IPS DF 6.9 (cell line): Measurements from ENCODE around the gene GXYLT2.

Source experiments
- DNase-seq: peaks from one replicate; pipeline ENCODE4 v3.0.0-alpha.2; 2013; ENCODE audit warnings: low read depth, low spot score
- H3K27ac ChIP-seq: one replicate; pipeline ENCODE4 v1.5.1; 2013; ENCODE audit warnings: low read length, control low read depth
- H3K27me3 ChIP-seq: 2 replicates; pipeline ENCODE4 v1.6.1; 2013; ENCODE audit warnings: mild to moderate bottlenecking, low read length; ENCODE audit not compliant: control insufficient read depth, insufficient read depth
- H3K36me3 ChIP-seq: 2 replicates; pipeline ENCODE4 v1.6.1; 2013; ENCODE audit warnings: low read length; ENCODE audit not compliant: control insufficient read depth, insufficient read depth
- H3K4me1 ChIP-seq: 2 replicates; pipeline ENCODE4 v1.6.1; 2013; ENCODE audit warnings: low read length; ENCODE audit not compliant: control insufficient read depth, insufficient read depth
- H3K4me3 ChIP-seq: 2 replicates; pipeline ENCODE4 v1.5.1; 2013; ENCODE audit warnings: mild to moderate bottlenecking, low read length
- H3K9me3 ChIP-seq: 2 replicates; pipeline ENCODE4 v1.6.1; 2013; ENCODE audit warnings: low read length, inconsistent platforms; ENCODE audit not compliant: control insufficient read depth, insufficient read depth
- WGBS: extraction: QIAGEN DNeasy Blood & Tissue Kit; methylation state at CpG from one replicate; pipeline ENCODE4 v1.1.7; 2013; ENCODE audit warnings: mixed read lengths, missing lambda C conversion rate; ENCODE audit not compliant: insufficient read length, insufficient coverage; 5-methylcytosine and 5-hydroxymethylcytosine counted together

Gene GXYLT2

GRCh38 chr3:72892870-72893269 lies 5.0 kb downstream of the GXYLT2 start:
- WGBS: no CpG with 5 or more reads among the region's 4 CpGs
- DNase-seq: peak; percentile 54

GRCh38 chr3:72894976-72895552 lies 7.2 kb downstream of the GXYLT2 start:
- H3K27ac ChIP-seq: no peak overlapping the region
- WGBS: no CpG with 5 or more reads among the region's 5 CpGs

More at GRCh38 chr3:72892870-72893269, 5.0 kb downstream of the GXYLT2 start:
- no peak overlapping the region for H3K27ac ChIP-seq
- no peaks in the 10 kb centered on the region for H3K36me3 ChIP-seq
- no peaks in the 10 kb centered on the region for H3K4me1 ChIP-seq
- H3K27me3 ChIP-seq: peaks cover 3% of the 10 kb centered on the region; the same call in 1 of the 2 replicates
- no peaks in the 10 kb centered on the region for H3K9me3 ChIP-seq
- no peak overlapping the region for H3K4me3 ChIP-seq

GRCh38 chr3:72896996-72897757 lies 9.3 kb downstream of the GXYLT2 start:
- H3K9me3 ChIP-seq: no peaks in the 10 kb centered on the region
- no peak overlapping the region for H3K27ac ChIP-seq
- no peak overlapping the region for H3K4me3 ChIP-seq
- no peaks in the 10 kb centered on the region for H3K36me3 ChIP-seq
- no peaks in the 10 kb centered on the region for H3K4me1 ChIP-seq
- H3K27me3 ChIP-seq: no peaks in the 10 kb centered on the region
- WGBS: no CpG with 5 or more reads among the region's 4 CpGs
- no peak for DNase-seq

More at GRCh38 chr3:72894976-72895552, 7.2 kb downstream of the GXYLT2 start:
- no peak for DNase-seq
- H3K9me3 ChIP-seq: no peaks in the 10 kb centered on the region
- H3K36me3 ChIP-seq: no peaks in the 10 kb centered on the region
- no peaks in the 10 kb centered on the region for H3K27me3 ChIP-seq
- H3K4me3 ChIP-seq: no peak overlapping the region
- no peaks in the 10 kb centered on the region for H3K4me1 ChIP-seq

GRCh38 chr3:72897758-72898007 lies 9.8 kb downstream of the GXYLT2 start:
- no peaks in the 10 kb centered on the region for H3K9me3 ChIP-seq
- no peak overlapping the region for H3K4me3 ChIP-seq
- no peak overlapping the region for H3K27ac ChIP-seq
- DNase-seq: no peak
- H3K27me3 ChIP-seq: no peaks in the 10 kb centered on the region
- H3K4me1 ChIP-seq: no peaks in the 10 kb centered on the region
- no peaks in the 10 kb centered on the region for H3K36me3 ChIP-seq

GRCh38 chr3:72899349-72899765 lies 11.5 kb downstream of the GXYLT2 start:
- no peak for DNase-seq
- H3K4me1 ChIP-seq: no peaks in the 10 kb centered on the region
- no CpG with 5 or more reads among the region's 6 CpGs for WGBS
- no peak overlapping the region for H3K27ac ChIP-seq
- no peaks in the 10 kb centered on the region for H3K36me3 ChIP-seq
- no peaks in the 10 kb centered on the region for H3K9me3 ChIP-seq
- H3K27me3 ChIP-seq: no peaks in the 10 kb centered on the region
- H3K4me3 ChIP-seq: no peak overlapping the region

- no CpG with 5 or more reads among the region's 7 CpGs for WGBS
- H3K27ac ChIP-seq: no peak overlapping the region
- no peaks in the 10 kb centered on the region for H3K4me1 ChIP-seq
- no peak overlapping the region for H3K4me3 ChIP-seq
- no peaks in the 10 kb centered on the region for H3K27me3 ChIP-seq
- no peak for DNase-seq
- H3K9me3 ChIP-seq: no peaks in the 10 kb centered on the region
- no peaks in the 10 kb centered on the region for H3K36me3 ChIP-seq
These were observed 12.2 kb downstream of the GXYLT2 start for GRCh38 chr3:72900048-72900447.

GRCh38 chr3:72901840-72902239 lies 14.0 kb downstream of the GXYLT2 start:
- no peaks in the 10 kb centered on the region for H3K4me1 ChIP-seq
- H3K27me3 ChIP-seq: no peaks in the 10 kb centered on the region
- no peaks in the 10 kb centered on the region for H3K9me3 ChIP-seq
- WGBS: no CpG with 5 or more reads among the region's 2 CpGs
- no peak overlapping the region for H3K27ac ChIP-seq
- no peak for DNase-seq
- no peak overlapping the region for H3K4me3 ChIP-seq
- H3K36me3 ChIP-seq: no peaks in the 10 kb centered on the region

GRCh38 chr3:72903004-72903403 lies 15.2 kb downstream of the GXYLT2 start:
- no CpG with 5 or more reads among the region's 3 CpGs for WGBS

GRCh38 chr3:72904163-72904562 lies 16.3 kb downstream of the GXYLT2 start:
- H3K36me3 ChIP-seq: no peaks in the 10 kb centered on the region
- no peak overlapping the region for H3K4me3 ChIP-seq
- DNase-seq: no peak

More at GRCh38 chr3:72903004-72903403, 15.2 kb downstream of the GXYLT2 start:
- H3K27ac ChIP-seq: no peak overlapping the region
- H3K4me3 ChIP-seq: no peak overlapping the region
- no peaks in the 10 kb centered on the region for H3K4me1 ChIP-seq
- H3K27me3 ChIP-seq: no peaks in the 10 kb centered on the region
- no peaks in the 10 kb centered on the region for H3K36me3 ChIP-seq
- H3K9me3 ChIP-seq: no peaks in the 10 kb centered on the region
- no peak for DNase-seq

GRCh38 chr3:72906154-72906553 lies 18.3 kb downstream of the GXYLT2 start:
- H3K27me3 ChIP-seq: no peaks in the 10 kb centered on the region
- no peaks in the 10 kb centered on the region for H3K36me3 ChIP-seq
- no peak overlapping the region for H3K27ac ChIP-seq
- no CpG with 5 or more reads among the region's 6 CpGs for WGBS
- no peak overlapping the region for H3K4me3 ChIP-seq
- H3K4me1 ChIP-seq: no peaks in the 10 kb centered on the region
- DNase-seq: no peak
- no peaks in the 10 kb centered on the region for H3K9me3 ChIP-seq

More at GRCh38 chr3:72904163-72904562, 16.3 kb downstream of the GXYLT2 start:
- no CpG with 5 or more reads among the region's 2 CpGs for WGBS
- Histone ChIP-seq H3K27me3 (no peaks in the 10 kb centered on the region), H3K4me1 (no peaks in the 10 kb centered on the region), H3K27ac (no peak overlapping the region), H3K9me3 (no peaks in the 10 kb centered on the region)
